Activated CD4-positive, CD25-positive, alpha-beta regulatory T cell (primary cell): ENCODE measurements around the gene PSMD4.
"Not testable (repeated sequence)": the region's sequence is repeated elsewhere in the genome, so short reads cannot be mapped to it uniquely, and the experiment has no call there.

ENCODE experiments used
- DNase-seq, 4 experiments: peaks; one replicate each; lab custom pipeline; 2025; lab: John Stamatoyannopoulos, UW

The PSMD4 gene

DNA sequence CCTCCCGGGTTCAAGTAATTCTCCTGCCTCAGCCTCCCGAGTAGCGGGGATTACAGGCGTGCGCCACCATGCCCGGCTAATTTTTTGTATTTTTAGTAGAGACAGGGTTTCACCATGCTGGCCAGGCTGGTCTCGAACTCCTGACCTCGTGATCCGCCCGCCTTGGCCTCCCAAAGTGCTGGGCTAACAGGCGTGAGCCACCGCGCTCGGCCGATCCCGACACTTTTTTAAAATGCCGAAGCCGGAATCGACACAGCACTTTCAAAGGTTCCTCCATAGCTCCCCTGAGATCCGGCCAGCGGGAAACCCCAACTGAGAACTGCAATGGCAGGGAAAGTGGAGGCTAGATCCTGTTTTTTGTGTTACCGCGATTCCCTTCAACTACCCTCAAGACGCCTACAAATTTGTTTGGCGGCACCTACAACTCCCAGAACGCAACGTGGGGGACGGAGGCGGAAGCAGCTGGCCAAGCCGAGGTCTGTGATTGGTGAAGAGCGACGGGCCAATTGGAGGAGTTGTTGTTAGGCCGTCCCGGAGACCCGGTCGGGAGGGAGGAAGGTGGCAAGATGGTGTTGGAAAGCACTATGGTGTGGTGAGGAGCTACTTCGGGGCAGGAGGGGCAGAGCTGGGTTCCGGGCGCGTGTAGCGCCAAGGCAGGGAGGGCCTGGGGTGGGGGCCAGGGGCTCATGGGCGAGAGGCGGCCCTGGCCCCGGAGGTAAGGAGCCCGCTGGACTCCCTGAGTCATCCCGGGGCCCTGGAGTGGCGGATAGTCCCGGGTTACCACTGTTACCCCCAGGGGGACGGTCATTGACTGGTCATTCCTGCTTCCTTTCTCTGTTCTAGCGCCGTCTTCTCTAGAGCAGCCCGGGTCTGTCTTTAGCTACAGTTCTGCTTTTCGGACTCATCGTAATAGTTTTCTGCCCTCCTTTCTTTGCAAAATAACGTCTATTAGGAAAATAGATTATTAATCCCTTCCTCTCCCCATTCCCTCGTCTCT is at the start of gene PSMD4:
Gene PSMD4, plus strand, starts transcription at position 518 of the 997 bp plus-strand sequence. Its CDS starts 49 bp downstream, at position 567.
- peak; percentile 70 to 83 (median 82) for DNase-seq

DNA sequence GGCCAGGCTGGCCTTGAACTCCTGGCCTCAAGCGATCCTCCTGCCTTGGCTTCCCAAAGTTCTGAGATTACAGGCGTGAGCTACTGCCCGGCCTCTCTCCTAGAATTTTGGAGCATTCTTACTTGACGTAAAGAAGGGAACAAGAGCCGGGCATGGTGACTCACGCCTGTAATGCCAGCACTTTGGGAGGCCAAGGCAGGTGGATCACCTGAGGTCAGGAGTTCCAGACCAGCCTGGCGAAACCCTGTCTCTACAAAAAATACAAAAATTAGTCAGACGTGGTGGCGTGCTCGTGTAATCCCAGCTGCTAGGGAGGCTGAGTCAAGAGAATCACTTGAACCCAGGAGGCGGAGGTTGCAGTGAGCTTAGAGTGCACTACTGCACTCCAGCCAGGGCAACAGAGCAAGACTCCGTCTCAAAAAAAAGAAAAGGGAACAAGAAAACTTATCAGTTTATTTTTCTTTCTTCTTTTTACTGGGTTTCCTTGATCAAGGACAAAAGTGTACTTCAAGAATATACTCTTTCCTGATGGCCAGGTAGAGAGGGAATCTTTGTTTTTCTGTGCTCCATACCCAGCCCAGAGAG is 49.1 kb upstream of the PSMD4 start:
- not testable (repeated sequence) for DNase-seq

DNA sequence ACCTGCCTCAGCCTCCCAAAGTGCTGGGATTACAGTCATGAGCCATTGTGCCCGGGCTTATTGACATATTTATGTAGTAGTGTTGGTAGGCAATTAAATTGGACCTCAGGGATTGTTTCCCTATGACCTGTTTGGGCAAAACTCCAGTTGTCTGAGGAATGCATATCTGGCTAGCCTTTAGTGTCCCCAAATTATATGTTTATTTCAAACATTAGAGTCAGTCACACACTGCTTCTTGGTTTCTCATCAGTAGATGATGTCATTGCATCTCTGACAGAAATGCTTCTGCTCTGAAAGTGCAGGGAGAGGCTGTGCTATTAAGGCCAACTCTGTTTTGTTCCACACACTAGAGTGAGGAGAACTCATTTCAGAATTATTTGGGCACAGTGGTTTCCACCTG is 43.7 kb upstream of the PSMD4 start:
- DNase-seq: no peak

DNA sequence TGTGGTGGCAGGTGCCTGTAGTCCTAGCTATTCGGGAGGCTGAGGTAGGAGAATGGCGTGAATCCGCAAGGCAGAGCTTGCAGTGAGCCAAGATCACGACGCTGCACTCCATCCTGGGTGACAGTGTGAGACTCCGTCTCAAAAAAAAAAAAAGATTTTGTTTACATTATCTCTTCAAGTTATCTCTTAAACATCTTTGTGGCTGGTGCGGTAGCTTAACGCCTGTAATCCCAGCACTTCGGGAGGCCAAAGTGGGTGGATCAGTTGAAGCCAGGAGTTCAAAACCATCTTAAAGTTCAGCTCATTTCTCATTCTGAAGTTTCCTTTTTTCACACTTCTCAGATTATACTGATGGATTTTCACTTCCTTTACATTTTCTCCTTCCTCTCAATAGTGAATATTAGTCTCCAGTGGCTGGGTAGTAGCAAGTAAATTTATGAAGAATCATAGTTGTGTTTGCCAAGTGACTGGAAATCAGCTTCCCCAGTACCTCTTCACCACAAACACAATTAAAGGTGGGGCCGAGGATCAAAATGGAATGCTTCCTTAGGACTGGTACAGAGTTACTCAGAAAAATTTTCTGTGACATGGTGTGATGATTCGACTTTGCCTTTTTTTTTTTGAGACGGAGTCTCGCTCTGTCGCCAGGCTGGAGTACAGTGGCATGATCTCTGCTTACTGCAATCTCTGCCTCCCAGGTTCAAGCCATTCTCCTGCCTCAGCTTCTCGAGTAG is 42.4 kb upstream of the PSMD4 start:
- DNase-seq: no peak

DNA sequence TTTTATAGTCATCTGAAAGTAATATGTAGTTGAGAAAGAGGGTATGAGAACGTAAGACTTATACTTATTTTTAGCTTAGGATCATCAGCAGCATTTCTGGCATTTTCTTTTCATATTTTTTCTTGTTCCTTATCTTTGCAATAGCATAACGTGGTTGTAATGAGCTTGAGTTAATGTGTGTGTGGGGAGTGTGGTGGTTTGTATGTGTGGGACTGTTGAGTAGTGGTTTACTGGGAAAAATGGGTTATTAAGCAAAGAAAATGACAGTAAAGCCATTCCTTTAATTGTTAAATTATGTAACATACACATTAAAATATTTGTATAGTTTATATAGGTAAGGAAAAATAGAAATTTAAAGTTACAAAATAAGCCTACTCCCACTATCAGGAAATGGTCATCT is 41.0 kb upstream of the PSMD4 start:
- DNase-seq: no peak

DNA sequence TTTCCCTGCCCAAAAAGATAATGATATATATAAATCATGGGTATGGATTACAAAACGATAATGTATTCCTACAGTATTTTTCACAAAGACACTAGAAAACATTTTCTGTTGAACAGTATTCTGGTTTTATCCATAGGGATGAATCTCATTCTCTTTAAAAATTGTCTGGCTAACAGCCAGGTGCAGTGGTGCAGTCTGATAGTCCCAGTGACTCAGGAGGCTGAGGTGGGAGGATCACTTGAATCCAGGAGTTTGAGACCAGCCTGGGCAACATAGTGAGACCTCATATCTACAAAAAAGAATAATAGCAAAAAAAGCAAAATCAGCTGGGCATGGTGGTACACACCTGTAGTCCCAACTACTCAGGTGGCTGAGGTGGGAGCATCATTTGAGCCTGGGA is 32.9 kb upstream of the PSMD4 start:
- DNase-seq: no peak

DNA sequence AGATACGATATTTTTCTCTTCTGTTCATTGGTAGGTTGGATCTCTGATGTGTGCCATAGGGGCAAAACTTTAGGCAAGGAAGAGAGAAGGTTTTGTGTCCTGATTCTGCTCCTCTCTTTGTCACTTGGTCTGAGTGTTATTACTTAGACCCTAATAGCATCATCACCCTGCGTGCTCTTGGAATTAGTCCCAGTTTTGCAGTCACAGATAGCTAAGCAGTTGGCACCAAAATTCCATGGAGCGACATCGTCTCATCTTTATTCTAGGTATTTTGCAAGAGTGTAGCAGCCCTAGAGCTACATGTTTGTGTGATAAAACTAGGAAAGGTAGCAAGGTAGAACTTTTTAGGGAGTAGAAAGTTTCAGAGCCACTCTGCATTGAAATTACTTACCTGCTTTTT is 32.4 kb upstream of the PSMD4 start:
- DNase-seq: no peak

DNA sequence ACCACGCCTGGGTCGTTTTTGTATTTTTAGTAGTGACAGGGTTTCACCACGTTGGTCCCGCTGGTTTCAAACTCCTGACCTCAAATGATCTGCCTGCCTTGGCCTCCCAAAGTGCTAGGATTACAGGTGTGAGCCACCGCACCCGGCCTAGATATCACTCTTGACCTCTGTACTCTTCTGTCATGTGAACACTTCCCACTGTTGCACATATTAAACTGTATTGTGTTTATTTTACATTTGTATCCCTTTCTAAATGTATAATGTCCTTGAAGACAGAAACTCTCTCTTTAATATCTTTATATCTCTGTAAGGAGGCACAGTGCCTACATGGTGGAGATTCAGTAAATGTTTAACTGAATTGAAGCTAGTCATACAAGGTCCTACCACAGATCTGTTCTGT is 19.3 kb upstream of the PSMD4 start:
- DNase-seq: no peak

DNA sequence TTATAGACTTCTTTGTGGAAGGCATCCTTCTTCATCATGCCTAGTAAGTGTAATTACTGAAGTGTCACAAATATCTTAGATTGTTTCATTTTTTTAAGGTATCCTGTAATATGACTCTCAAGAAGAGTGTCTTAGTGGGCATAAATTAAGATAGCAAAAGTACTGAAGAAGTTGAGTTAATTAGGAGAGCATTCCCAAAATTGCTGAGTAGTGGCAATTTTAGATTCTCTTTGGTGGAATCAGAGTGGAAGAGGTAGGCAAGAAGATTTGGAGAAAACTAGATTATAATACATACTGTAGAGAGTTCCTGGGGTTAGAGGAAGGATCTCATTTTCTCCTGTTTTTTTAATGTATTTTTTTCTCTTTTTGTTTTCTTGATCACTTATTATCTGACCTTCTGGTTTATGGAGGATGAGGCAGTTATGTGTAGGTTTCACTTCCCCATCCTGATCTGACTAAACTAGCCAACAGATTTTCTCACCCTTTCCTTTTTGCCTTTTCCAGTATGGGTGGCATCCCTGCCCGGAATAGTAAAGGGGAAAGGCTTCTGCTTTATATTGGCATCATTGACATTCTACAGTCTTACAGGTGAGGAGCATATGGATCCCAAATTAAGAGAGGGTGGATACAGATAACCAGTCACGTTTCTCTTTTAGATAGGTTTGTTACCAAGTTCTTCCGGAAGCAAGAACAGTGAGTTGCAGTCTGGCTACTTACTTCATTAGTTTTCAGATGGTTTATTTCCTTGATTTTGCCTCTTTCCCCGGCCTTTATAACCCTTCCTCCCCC is 16.7 kb upstream of the PSMD4 start:
- DNase-seq: no peak

DNA sequence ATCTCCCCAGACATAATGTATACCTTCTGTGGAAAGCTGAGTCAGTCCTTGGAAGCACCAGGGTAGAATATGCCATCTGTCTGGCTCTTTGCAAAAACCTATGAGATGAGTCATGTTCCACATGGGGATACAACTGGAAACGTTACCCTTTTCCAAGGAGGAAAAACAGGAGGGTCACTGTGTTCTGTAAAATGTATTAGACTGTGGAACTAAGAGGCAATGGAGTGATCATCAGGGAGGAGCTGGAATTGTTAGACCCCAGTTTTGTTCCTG is 16.1 kb upstream of the PSMD4 start:
- DNase-seq: no peak

DNA sequence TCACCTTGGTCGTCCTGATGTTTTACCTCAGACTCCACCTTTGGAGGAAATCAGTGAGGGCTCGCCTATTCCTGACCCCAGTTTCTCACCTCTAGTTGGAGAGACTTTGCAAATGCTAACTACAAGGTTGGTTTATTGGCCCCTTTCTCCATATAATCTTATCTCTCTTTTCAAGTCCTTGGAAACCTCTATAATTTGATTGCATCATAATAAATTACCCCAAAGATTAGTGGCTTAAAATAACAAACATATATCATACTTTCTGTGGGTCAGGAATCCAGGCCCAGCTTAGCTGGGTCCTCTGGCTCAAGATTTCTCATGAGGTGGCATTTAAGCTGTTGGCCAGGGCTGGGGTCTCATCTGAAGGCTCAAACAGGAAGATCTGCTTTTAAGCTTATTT is 12.1 kb upstream of the PSMD4 start:
- no peak for DNase-seq

DNA sequence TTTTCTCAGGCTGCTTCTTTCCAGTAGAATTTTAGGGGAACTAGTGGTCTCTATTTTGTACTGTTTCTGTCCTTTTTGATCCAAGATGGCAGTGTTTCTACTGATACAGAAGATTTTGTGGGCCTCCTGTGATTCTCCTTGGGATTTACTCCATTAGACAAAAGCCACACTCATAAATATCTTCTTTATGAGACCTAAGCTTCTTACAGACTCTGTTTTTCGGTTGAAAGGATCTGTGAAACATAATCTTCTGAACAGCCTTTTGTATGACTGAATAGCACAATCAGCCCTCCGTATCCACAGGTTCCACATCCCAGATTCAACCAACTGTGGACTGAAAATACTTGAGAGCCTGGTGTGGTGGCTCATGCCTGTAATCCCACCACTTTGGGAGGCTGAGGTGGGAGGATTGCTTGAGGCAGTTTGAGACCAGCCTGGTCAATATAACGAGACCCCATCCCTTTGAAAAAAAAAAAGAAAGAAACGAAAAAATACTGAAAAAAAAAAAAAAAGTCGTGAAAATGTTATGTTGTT is 10.8 kb upstream of the PSMD4 start:
- DNase-seq: no peak

DNA sequence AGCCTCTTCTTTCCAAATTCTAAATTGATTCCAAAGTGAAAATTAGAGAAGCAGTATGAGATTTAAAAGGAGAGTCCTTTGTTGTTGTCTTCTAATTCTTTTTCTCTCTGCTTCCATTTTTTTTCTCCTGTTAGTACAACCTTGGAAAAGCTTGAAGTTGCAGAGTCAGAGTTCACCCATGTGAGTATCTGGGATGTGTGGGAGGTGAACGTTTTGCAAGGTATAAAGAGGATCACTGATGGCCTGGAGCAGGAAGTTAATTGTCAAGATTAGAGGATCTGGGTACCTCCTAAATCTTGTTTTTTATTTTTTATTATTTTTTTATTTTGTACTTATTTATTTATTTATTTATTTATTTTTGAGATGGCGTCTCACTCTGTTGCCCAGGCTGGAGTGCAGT is 7.7 kb upstream of the PSMD4 start:
- no peak for DNase-seq

DNA sequence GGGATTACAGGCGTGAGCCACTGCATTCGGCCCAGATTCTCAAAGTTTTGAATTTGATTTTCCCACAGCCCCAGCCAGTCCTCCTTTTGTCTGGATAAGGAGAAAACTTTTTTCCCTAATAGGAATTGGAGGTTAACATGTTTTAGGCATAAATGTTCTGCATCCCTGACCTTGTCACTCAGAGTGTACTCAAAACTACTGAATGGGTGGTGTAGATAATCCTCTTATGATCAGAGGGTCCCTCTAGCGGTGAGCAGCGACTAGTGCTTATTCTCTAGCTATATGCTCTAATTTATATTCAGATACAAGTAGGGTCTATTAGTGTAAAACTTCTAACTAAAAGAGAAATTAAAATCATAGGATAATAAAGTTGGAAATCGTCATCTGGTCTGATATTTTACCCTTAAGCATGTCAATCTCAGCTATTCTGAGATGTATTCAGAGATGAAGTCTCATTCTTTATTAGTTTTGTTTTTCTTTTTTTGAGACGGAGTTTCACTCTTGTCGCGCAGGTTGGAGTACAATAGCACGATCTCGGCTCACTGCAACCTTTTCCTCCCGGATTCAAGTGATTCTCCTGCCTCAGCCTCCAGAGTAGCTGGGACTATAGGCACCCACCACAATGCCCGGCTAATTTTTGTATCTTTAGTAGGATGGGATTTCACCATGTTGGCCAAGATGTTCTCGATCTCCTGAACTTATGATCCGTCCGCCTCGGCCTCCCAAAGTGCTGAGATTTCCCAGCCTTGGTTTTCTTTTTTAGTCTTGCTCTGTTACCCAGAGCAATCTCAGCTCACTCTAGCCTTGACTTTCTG is 2.7 kb upstream of the PSMD4 start:
- DNase-seq: peak in 3 of 4 experiments; percentile 13 to 45 (median 26)

DNA sequence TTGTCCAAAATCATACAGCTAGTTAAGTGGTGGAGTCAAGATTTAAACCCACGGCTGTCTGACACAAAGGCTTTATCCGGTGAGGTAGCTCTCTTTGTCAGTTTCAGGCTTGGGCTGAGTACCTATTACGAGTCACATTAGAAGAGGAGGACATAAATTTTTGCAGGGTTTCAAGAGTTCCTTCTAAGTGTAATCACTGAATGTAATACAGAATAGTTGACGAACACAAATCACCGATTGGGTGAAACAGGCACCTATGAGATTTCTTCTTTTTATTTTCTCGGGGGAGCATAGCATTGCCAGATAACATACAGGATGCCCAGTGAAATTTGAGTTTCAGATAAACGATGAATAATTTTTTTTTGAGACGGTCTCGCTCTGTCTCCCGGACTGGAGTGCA is 847 bp downstream of the PSMD4 start:
- DNase-seq: no peak

DNA sequence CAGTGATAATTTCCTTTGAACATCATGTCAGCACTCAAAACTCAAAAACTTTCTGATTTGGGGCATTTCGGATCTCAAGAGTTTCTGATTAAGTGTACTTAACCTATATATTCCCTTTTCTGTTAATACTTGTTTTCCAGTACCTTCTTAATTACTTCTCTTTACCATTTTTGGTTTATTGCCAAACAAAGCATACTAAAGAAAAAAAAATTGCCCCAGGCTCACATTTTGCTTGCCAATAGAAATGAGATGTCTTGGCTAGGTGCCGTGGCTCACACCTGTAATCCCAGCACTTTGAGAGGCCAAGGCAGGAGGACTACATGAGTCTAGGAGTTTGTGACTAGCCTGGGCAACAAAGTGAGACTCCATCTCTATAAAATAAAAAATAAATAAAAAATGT is 4.8 kb downstream of the PSMD4 start:
- DNase-seq: no peak

DNA sequence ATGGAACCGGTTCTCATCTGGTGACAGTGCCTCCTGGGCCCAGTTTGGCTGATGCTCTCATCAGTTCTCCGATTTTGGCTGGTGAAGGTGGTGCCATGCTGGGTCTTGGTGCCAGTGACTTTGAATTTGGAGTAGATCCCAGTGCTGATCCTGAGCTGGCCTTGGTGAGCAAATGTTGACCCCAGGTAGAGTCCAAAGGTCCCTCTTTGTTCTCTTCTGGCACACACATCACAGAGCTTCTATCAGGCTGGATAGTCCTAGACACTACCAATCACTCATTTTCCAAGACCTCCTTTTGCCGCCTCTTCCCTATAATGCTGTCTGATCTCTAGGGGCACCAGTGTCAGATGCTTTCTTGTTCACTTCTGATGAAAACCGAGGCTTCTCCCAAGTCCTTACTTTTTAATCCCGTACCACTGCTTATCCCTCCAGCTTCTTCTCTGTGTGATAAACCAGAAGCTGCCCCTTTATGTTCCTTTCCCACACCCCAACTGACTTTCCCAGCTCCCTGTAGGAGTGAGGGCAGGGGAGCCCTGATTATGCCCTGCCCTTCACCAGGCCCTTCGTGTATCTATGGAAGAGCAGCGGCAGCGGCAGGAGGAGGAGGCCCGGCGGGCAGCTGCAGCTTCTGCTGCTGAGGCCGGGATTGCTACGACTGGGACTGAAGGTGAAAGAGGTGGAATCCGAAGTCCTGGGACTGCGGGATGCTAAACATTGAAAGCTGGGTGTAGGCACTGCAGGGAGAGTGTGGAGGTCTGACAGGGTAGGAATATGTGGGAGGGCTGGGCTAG is 11.1 kb downstream of the PSMD4 start:
- DNase-seq: no peak

DNA sequence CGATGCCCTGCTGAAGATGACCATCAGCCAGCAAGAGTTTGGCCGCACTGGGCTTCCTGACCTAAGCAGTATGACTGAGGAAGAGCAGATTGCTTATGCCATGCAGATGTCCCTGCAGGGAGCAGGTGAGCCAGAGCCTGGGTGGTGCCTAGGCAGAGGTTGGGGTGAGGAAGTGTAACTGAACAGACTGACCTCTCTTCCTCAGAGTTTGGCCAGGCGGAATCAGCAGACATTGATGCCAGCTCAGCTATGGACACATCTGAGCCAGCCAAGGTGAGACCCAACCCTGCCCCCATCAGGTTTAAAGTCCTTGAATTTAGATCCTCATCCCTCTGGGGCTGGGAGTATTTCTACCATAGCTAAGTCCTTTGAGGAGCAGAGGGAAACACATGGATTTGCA is 11.8 kb downstream of the PSMD4 start:
- DNase-seq: no peak

DNA sequence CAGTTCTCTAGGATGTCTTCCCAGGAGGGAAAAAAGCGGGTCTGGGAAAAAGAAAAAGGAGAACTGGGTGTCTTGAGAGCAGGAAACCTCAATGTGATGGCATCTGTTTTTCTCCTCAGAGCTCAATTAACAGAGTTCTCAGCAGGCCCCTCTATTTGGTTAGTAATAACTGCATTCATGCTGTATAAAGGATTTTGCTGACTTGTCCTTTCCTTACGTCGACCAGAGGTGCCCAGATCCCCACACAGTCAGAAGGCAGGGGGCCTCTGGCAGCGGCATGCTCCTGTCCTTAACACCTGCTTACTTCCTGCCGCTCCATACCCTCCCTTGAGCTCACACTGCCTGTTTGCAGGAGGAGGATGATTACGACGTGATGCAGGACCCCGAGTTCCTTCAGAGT is 12.3 kb downstream of the PSMD4 start:
- DNase-seq: no peak

DNA sequence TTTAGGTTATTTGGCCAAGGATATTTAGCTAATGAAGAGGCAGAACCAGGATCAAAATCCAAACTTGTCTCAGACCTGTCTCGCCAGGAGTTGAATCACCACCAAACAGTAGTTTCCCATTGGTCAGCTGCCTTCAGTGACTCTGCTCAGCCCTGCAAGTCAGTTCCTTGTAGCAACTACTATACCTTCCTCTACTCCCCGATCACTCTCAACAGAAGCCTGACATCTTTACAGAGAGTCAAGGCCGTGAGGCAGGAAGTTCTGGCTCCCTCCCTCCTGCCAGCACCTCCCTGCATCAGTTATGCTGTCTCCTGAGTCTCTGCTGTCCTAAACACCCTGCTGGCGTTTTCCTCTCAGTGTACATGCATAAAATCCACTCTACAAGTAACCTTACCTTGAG is 13.2 kb downstream of the PSMD4 start:
- no peak for DNase-seq
